HG03469 (cell line): ENCODE measurements around the gene ZBTB6.
"Not testable (repeated sequence)": the region's sequence is repeated elsewhere in the genome, so short reads cannot be mapped to it uniquely, and the experiment has no call there.

Experiments used
- ATAC-seq: cut with Tn5 transposase; IDR thresholded peaks from one replicate; pipeline ENCODE4 v1.9.1; 2021; ENCODE audit warnings: mild to moderate bottlenecking, moderate library complexity, moderate number of reproducible peaks; ENCODE audit not compliant: unreplicated experiment

The ZBTB6 gene

GRCh38 chr9:122929796-122930354 lies 16.8 kb upstream of the ZBTB6 start:
- no peak for ATAC-seq

- no peak for ATAC-seq
Observed at GRCh38 chr9:122923947-122924346, 10.8 kb upstream of the ZBTB6 start.

- no peak for ATAC-seq
Observed at GRCh38 chr9:122922713-122923112, 9.6 kb upstream of the ZBTB6 start.

- no peak for ATAC-seq
Observed at GRCh38 chr9:122918310-122918709, 5.2 kb upstream of the ZBTB6 start.

GRCh38 chr9:122912671-122912963 lies 506 bp downstream of the ZBTB6 start:
- no peak for ATAC-seq

GRCh38 chr9:122906122-122906521 lies 7.0 kb downstream of the ZBTB6 start:
- ATAC-seq = not testable (repeated sequence)

- ATAC-seq = peak; percentile 82
Observed at GRCh38 chr9:122904823-122905710, 8.1 kb downstream of the ZBTB6 start, which contains the start of gene RC3H2. Gene RC3H2 (minus strand): TSS chr9:122905359. CDS start chr9:122897509, 7,850 bp downstream.

GRCh38 chr9:122904466-122904822 lies 8.7 kb downstream of the ZBTB6 start:
- ATAC-seq = peak; percentile 4

GRCh38 chr9:122900791-122901190 lies 12.3 kb downstream of the ZBTB6 start:
- no peak for ATAC-seq

GRCh38 chr9:122897969-122898368 lies 15.2 kb downstream of the ZBTB6 start:
- ATAC-seq = no peak

- ATAC-seq = no peak
Observed at GRCh38 chr9:122888480-122888879, 24.6 kb downstream of the ZBTB6 start.

GRCh38 chr9:122883125-122883524 lies 30.0 kb downstream of the ZBTB6 start:
- no peak for ATAC-seq

GRCh38 chr9:122879443-122879842 lies 33.7 kb downstream of the ZBTB6 start:
- ATAC-seq = no peak

- no peak for ATAC-seq
Observed at GRCh38 chr9:122875523-122875922, 37.6 kb downstream of the ZBTB6 start.

GRCh38 chr9:122867276-122867675 lies 45.8 kb downstream of the ZBTB6 start:
- ATAC-seq = not testable (repeated sequence)

GRCh38 chr9:122866079-122866478 lies 47.0 kb downstream of the ZBTB6 start:
- ATAC-seq = no peak

GRCh38 chr9:122865300-122865699 lies 47.8 kb downstream of the ZBTB6 start:
- ATAC-seq = no peak

GRCh38 chr9:122863407-122863806 lies 49.7 kb downstream of the ZBTB6 start:
- no peak for ATAC-seq

GRCh38 chr9:122860319-122861142 lies 52.6 kb downstream of the ZBTB6 start:
- no peak for ATAC-seq
